IMR-90 (cell line): ENCODE data around the gene INPP5B. TPM values are rescaled to one million over a fixed set of nuclear protein-coding genes. Genes with fewer than 3 reads are reported as not detected.
"Not testable (repeated sequence)": the region's sequence is repeated elsewhere in the genome, so short reads cannot be mapped to it uniquely, and the experiment has no call there.

Source experiments
- ATAC-seq: fragments of 200-7000 bp; cut with Tn5 transposase; 2 replicates; pipeline ENCODE4 v1.9.1; 2020; ENCODE audit warnings: low read depth, mild to moderate bottlenecking, moderate library complexity
- BruUV-seq: library from RNA; stranded (reverse); fragments of 400-500 nt; replicated peaks from 2 replicates; lab custom pipeline; 2021; lab: Mats Ljungman, UMichigan
- CTCF ChIA-PET: fragments of 300-600 bp; formaldehyde crosslinking; extraction: SDS; loops from one replicate; lab custom pipeline; 2021; ENCODE audit warnings: antibody characterized with exemption; lab: Yijun Ruan, JAX
- POLR2A ChIA-PET: fragments of 300-600 bp; sonication (Branson Sonifier 250); formaldehyde crosslinking; loops from one replicate; lab custom pipeline; 2022; ENCODE audit warnings: antibody characterized with exemption; ENCODE audit not compliant: unreplicated experiment; lab: Charles Lee
- DNase-seq: peaks from one replicate; pipeline ENCODE4 v3.0.0; 2013
- H2AFZ ChIP-seq: replicated peaks from 2 replicates; pipeline ENCODE3; 2013; ENCODE audit warnings: low read length, mild to moderate bottlenecking; ENCODE audit not compliant: poor library complexity
- H2AK5ac ChIP-seq: 2 replicates; pipeline ENCODE4 v1.6.1; 2013; ENCODE audit warnings: low read depth, low read length, inconsistent platforms
- H2AK9ac ChIP-seq: replicated peaks from 2 replicates; pipeline ENCODE3; 2013; ENCODE audit warnings: mild to moderate bottlenecking, low read depth, low read length, moderate library complexity; ENCODE audit not compliant: poor library complexity
- H2BK120ac ChIP-seq: 2 replicates; pipeline ENCODE4 v1.6.1; 2013; ENCODE audit warnings: low read depth, low read length, inconsistent platforms
- H2BK15ac ChIP-seq: 3 replicates; pipeline ENCODE4 v1.6.1; 2013; ENCODE audit warnings: low read depth, low read length, inconsistent platforms
- H2BK20ac ChIP-seq: 2 replicates; pipeline ENCODE4 v1.6.1; 2013; ENCODE audit warnings: low read depth, mild to moderate bottlenecking, inconsistent platforms, low read length, moderate library complexity
- H2BK5ac ChIP-seq: 2 replicates; pipeline ENCODE4 v1.6.1; 2013; ENCODE audit warnings: mild to moderate bottlenecking, low read depth, low read length, inconsistent platforms; ENCODE audit not compliant: poor library complexity, severe bottlenecking
- H3K14ac ChIP-seq: replicated peaks from 2 replicates; pipeline ENCODE4 v1.6.1; 2013; ENCODE audit warnings: low read depth, low read length, inconsistent platforms
- H3K18ac ChIP-seq: 2 replicates; pipeline ENCODE4 v1.6.1; 2013; ENCODE audit warnings: low read depth, low read length, control low read depth
- H3K23ac ChIP-seq: 2 replicates; pipeline ENCODE4 v1.6.1; 2013; ENCODE audit warnings: low read depth, low read length, inconsistent platforms
- H3K27ac ChIP-seq: 2 replicates; pipeline ENCODE4 v1.5.1; 2013; ENCODE audit warnings: mild to moderate bottlenecking, control low read depth, low read length; ENCODE audit not compliant: insufficient read depth
- H3K27me3 ChIP-seq: 2 replicates; pipeline ENCODE4 v1.6.1; 2013; ENCODE audit warnings: low read length; ENCODE audit not compliant: control insufficient read depth, insufficient read depth
- H3K36me3 ChIP-seq: 2 replicates; pipeline ENCODE4 v1.6.1; 2013; ENCODE audit warnings: low read length, mixed read lengths; ENCODE audit not compliant: control insufficient read depth, insufficient read depth
- H3K4ac ChIP-seq: 2 replicates; pipeline ENCODE4 v1.6.1; 2013; ENCODE audit warnings: low read depth, low read length, inconsistent platforms
- H3K4me1 ChIP-seq: 2 replicates; pipeline ENCODE4 v1.6.1; 2013; ENCODE audit warnings: low read length, mixed read lengths; ENCODE audit not compliant: control insufficient read depth, insufficient read depth
- H3K4me2 ChIP-seq: 2 replicates; pipeline ENCODE4 v1.6.1; 2013; ENCODE audit warnings: low read depth, mild to moderate bottlenecking, control low read depth, low read length, moderate library complexity
- H3K4me3 ChIP-seq: 2 replicates; pipeline ENCODE4 v1.5.1; 2013; ENCODE audit warnings: low read depth, mild to moderate bottlenecking, control low read depth, low read length, moderate library complexity; ENCODE audit not compliant: insufficient read depth
- H3K56ac ChIP-seq: 2 replicates; pipeline ENCODE4 v1.6.1; 2013; ENCODE audit warnings: low read length, inconsistent platforms; ENCODE audit not compliant: insufficient read depth; ENCODE audit errors: extremely low read depth
- H3K79me1 ChIP-seq, 2 experiments: 2 replicates each; pipeline ENCODE4 v1.6.1; 2013; ENCODE audit warnings: low read length in 2 of 2, inconsistent platforms in 1 of 2, low read depth in 1 of 2
- H3K9ac ChIP-seq: 2 replicates; pipeline ENCODE4 v1.6.1; 2013; ENCODE audit warnings: low read depth, low read length, control low read depth
- H3K9me1 ChIP-seq: 2 replicates; pipeline ENCODE4 v1.6.1; 2013; ENCODE audit warnings: low read length, inconsistent platforms; ENCODE audit not compliant: insufficient read depth
- H3K9me3 ChIP-seq: 2 replicates; pipeline ENCODE4 v1.6.1; 2013; ENCODE audit warnings: low read length; ENCODE audit not compliant: control insufficient read depth, insufficient read depth
- H4K20me1 ChIP-seq: 2 replicates; pipeline ENCODE4 v1.6.1; 2013; ENCODE audit warnings: low read length, inconsistent platforms; ENCODE audit not compliant: insufficient read depth
- H4K5ac ChIP-seq: 2 replicates; pipeline ENCODE4 v1.6.1; 2013; ENCODE audit warnings: mild to moderate bottlenecking, low read depth, low read length, control low read depth
- H4K8ac ChIP-seq, 2 experiments: 2 replicates each; pipeline ENCODE4 v1.6.1; 2013; ENCODE audit warnings: low read depth in 2 of 2, low read length in 2 of 2, control low read depth in 1 of 2, inconsistent platforms in 1 of 2
- H4K91ac ChIP-seq: 2 replicates; pipeline ENCODE4 v1.6.1; 2013; ENCODE audit warnings: low read depth, low read length, inconsistent platforms; ENCODE audit not compliant: insufficient read depth
- WGBS, 2 experiments: methylation state at CpG; one replicate each; pipeline versions ENCODE4 v1.1.5 to v1.1.7; 2013; ENCODE audit warnings: missing lambda C conversion rate in 2 of 2; ENCODE audit not compliant: insufficient read length in 1 of 2; ENCODE audit errors: extremely low coverage in 2 of 2; 5-methylcytosine and 5-hydroxymethylcytosine counted together
- dilution Hi-C: fragments of 300-500 bp; cut with HindIII; formaldehyde crosslinking; loops from one replicate; pipeline ENCODE4 v1.14.3; 2018; ENCODE audit warnings: low sequenced_read_pairs; ENCODE audit not compliant: unreplicated experiment
- in situ Hi-C: fragments of 300-500 bp; cut with MboI; formaldehyde crosslinking; loops from 3 replicates; pipeline ENCODE4 v1.14.3; 2019; ENCODE audit warnings: low sequenced_read_pairs, inconsistent platforms, mixed read lengths
- intact Hi-C: fragments of 100-400 bp; cut with micrococcal nuclease; formaldehyde crosslinking; loops from 2 replicates; pipeline ENCODE4 v1.10.0; 2022
- polyA plus RNA-seq, 3 experiments: library from polyadenylated mRNA; depleted of rRNA; stranded (reverse); fragments of >200 nt; gene quantifications; 2 replicates each; pipeline ENCODE4 v1.2.3, GENCODE V29; 2012; ENCODE audit warnings: low replicate concordance in 1 of 3
- total RNA-seq: library from RNA; depleted of rRNA; stranded (reverse); fragments of >200 nt; gene quantifications from 2 replicates; pipeline ENCODE4 v1.2.3, GENCODE V29; 2012

Gene INPP5B
- total and polyA plus RNA-seq, 2 of the 4 experiments (the other 2 are of a cell fraction), result 9.4 to 20.4 TPM

- H2AK9ac ChIP-seq, H4K8ac ChIP-seq, H3K18ac ChIP-seq, in situ Hi-C loops, H2BK15ac ChIP-seq, H3K9me3 ChIP-seq, H3K4ac ChIP-seq, H2BK5ac ChIP-seq, DNase-seq, intact Hi-C loops, H3K9ac ChIP-seq, H3K56ac ChIP-seq, H4K5ac ChIP-seq, dilution Hi-C loops, BruUV-seq, H3K4me2 ChIP-seq, H3K9me1 ChIP-seq, H3K4me3 ChIP-seq, CTCF ChIA-PET, H4K20me1 ChIP-seq, H3K27me3 ChIP-seq, H2AFZ ChIP-seq, ATAC-seq, H3K4me1 ChIP-seq, H2BK20ac ChIP-seq, H3K27ac ChIP-seq, H3K23ac ChIP-seq, H4K91ac ChIP-seq, H2BK120ac ChIP-seq, H2AK5ac ChIP-seq, H3K14ac ChIP-seq, POLR2A ChIA-PET: not testable (repeated sequence)
- no CpG with 5 or more reads among the region's 3 CpGs for WGBS, 2 experiments
- Histone ChIP-seq H3K36me3 (peaks cover 12% of the 10 kb centered on the region), H3K79me1 (peaks cover 18 to 19% of the 10 kb centered on the region in 2 experiments; a peak in 3 of 4 replicates)
Measured at GRCh38 chr1:37911478-37911877, 35.4 kb downstream of the INPP5B start.

DNA sequence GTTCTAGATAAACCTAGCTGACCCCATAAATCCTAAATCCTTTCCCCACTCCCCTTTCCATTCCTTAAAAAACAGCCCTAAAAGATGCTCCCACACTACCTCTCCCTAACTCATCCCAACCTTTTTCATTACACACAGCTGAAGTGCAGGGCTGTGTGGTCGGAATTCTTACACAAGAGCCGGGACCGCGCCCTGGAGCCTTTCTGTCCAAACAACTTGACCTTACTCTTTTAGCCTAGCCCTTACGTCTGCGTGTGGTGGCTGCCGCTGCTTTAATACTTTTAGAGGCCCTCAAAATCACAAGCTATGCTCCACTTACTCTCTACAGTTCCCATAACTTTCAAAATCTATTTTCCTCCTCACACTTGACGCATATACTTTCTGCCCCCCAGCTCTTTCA is 36.0 kb downstream of the INPP5B start:
- POLR2A ChIA-PET, in situ Hi-C loops, H2BK5ac ChIP-seq, H2BK15ac ChIP-seq, H4K20me1 ChIP-seq, H3K56ac ChIP-seq, H3K9me3 ChIP-seq, H3K4me1 ChIP-seq, H3K27me3 ChIP-seq, H4K5ac ChIP-seq, DNase-seq, H2AFZ ChIP-seq, CTCF ChIA-PET, H3K4ac ChIP-seq, H3K9me1 ChIP-seq, H3K4me2 ChIP-seq, H3K18ac ChIP-seq, BruUV-seq, H4K8ac ChIP-seq, H2BK120ac ChIP-seq, H2BK20ac ChIP-seq, dilution Hi-C loops, H3K14ac ChIP-seq, ATAC-seq, H3K4me3 ChIP-seq, intact Hi-C loops, H2AK9ac ChIP-seq, H2AK5ac ChIP-seq, H3K23ac ChIP-seq, H3K9ac ChIP-seq, H3K27ac ChIP-seq, H4K91ac ChIP-seq: not testable (repeated sequence)
- peaks cover 12% of the 10 kb centered on the region for H3K36me3 ChIP-seq
- 90% methylated on average over 2 of the region's 8 CpGs; no CpG with 5 or more reads in 1 of the 2 experiments for WGBS, 2 experiments
- H3K79me1 ChIP-seq, result peaks cover 18 to 19% of the 10 kb centered on the region in 2 experiments; a peak in 3 of 4 replicates
